DND-41 (cell line): ENCODE data around the gene NEK7.

Experiments
- EZH2 ChIP-seq: IDR thresholded peaks from 3 replicates; pipeline ENCODE4 v1.6.1; 2012; ENCODE audit warnings: borderline replicate concordance, low read depth, mild to moderate bottlenecking, moderate library complexity, low read length, inconsistent platforms; ENCODE audit not compliant: severe bottlenecking
- TF ChIP-seq, protein P1 (sequence below): IDR thresholded peaks from 2 replicates; pipeline ENCODE4 v1.5.1; 2012; ENCODE audit warnings: borderline replicate concordance, low read length, moderate library complexity, mild to moderate bottlenecking; ENCODE audit not compliant: poor library complexity, severe bottlenecking; ENCODE audit errors: extremely low read depth

DNA sequence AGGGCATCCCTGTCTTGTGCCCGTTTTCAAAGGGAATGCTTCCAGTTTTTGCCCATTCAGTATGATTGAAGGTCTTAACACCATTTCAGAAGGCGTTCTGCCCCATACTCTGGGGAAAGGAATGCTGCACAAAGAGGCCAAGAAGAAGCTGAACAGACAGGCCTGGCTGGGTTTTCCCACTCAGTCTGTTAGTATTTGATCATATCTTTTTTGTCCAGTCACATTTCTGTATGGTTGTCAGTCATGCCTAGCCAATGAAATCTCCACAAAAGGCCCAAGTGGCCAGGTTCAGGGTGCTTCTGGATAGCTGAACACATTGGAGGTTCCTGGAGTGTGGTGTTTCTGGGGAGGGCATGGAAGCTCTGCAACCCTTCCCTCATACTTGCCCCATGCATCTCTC lies 72.1 kb downstream of the NEK7 start:
- TF ChIP-seq, protein P1, sequence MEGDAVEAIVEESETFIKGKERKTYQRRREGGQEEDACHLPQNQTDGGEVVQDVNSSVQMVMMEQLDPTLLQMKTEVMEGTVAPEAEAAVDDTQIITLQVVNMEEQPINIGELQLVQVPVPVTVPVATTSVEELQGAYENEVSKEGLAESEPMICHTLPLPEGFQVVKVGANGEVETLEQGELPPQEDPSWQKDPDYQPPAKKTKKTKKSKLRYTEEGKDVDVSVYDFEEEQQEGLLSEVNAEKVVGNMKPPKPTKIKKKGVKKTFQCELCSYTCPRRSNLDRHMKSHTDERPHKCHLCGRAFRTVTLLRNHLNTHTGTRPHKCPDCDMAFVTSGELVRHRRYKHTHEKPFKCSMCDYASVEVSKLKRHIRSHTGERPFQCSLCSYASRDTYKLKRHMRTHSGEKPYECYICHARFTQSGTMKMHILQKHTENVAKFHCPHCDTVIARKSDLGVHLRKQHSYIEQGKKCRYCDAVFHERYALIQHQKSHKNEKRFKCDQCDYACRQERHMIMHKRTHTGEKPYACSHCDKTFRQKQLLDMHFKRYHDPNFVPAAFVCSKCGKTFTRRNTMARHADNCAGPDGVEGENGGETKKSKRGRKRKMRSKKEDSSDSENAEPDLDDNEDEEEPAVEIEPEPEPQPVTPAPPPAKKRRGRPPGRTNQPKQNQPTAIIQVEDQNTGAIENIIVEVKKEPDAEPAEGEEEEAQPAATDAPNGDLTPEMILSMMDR = no peak
- TF ChIP-seq EZH2 = no peak
